MM.1S (cell line): Measurements from ENCODE around the gene FGF4.

Experiments
- DNase-seq: peaks from one replicate; pipeline ENCODE4 v3.0.0-alpha.2; 2015
- H2AFZ ChIP-seq: fragments of 300-600 bp; sonication (generic); 2 replicates; pipeline ENCODE4 v1.6.0; 2016; ENCODE audit warnings: antibody characterized with exemption, low read length
- H3F3A ChIP-seq: fragments of 300-600 bp; sonication (generic); 2 replicates; pipeline ENCODE4 v1.6.1; 2016; ENCODE audit warnings: mild to moderate bottlenecking, antibody characterized with exemption, low read length, moderate library complexity, mixed read lengths; ENCODE audit not compliant: insufficient read depth
- H3K27ac ChIP-seq: fragments of 300-600 bp; sonication (generic); 2 replicates; pipeline ENCODE4 v1.5.1; 2016; ENCODE audit warnings: mild to moderate bottlenecking, low read length
- H3K27me3 ChIP-seq: fragments of 300-600 bp; sonication (generic); replicated peaks from 2 replicates; pipeline ENCODE4 v1.6.0; 2016; ENCODE audit warnings: low read length; ENCODE audit not compliant: insufficient read depth
- H3K36me3 ChIP-seq: fragments of 300-600 bp; sonication (generic); replicated peaks from 2 replicates; pipeline ENCODE4 v1.6.1; 2016; ENCODE audit warnings: mild to moderate bottlenecking, low read length, mixed read lengths; ENCODE audit not compliant: insufficient read depth
- H3K4me1 ChIP-seq: fragments of 300-600 bp; sonication (generic); 2 replicates; pipeline ENCODE4 v1.6.1; 2016; ENCODE audit warnings: low read length, mixed read lengths
- H3K4me2 ChIP-seq: fragments of 300-600 bp; sonication (generic); 2 replicates; pipeline ENCODE4 v1.6.0; 2016; ENCODE audit warnings: low read depth, low read length
- H3K4me3 ChIP-seq: fragments of 300-600 bp; sonication (generic); 2 replicates; pipeline ENCODE4 v1.5.1; 2016; ENCODE audit warnings: low read length, mixed read lengths
- H3K79me2 ChIP-seq: fragments of 300-600 bp; sonication (generic); 2 replicates; pipeline ENCODE4 v1.6.1; 2016; ENCODE audit warnings: mixed run types, low read length, mixed read lengths
- H3K9ac ChIP-seq: fragments of 300-600 bp; sonication (generic); 2 replicates; pipeline ENCODE4 v1.6.1; 2016; ENCODE audit warnings: low read length, mixed read lengths
- H3K9me2 ChIP-seq: fragments of 300-600 bp; sonication (generic); replicated peaks from 2 replicates; pipeline ENCODE4 v1.6.1; 2016; ENCODE audit warnings: mild to moderate bottlenecking, low read length, mixed read lengths; ENCODE audit not compliant: insufficient read depth
- H3K9me3 ChIP-seq: fragments of 300-600 bp; sonication (generic); replicated peaks from 2 replicates; pipeline ENCODE4 v1.6.1; 2016; ENCODE audit warnings: mild to moderate bottlenecking, low read length, mixed read lengths; ENCODE audit not compliant: insufficient read depth
- H4K20me1 ChIP-seq: fragments of 300-600 bp; sonication (generic); 2 replicates; pipeline ENCODE4 v1.6.1; 2016; ENCODE audit warnings: mild to moderate bottlenecking, low read length, moderate library complexity, mixed read lengths; ENCODE audit not compliant: insufficient read depth
- EZH2 ChIP-seq: fragments of 300-600 bp; sonication (generic); optimal IDR thresholded peaks from 2 replicates; pipeline ENCODE3; 2017; ENCODE audit warnings: low read depth, mild to moderate bottlenecking, antibody characterized with exemption, low read length, mixed read lengths
- EZH2phosphoT487 ChIP-seq: fragments of 300-600 bp; sonication (generic); IDR thresholded peaks from 2 replicates; pipeline ENCODE4 v1.6.1; 2018; ENCODE audit warnings: antibody characterized with exemption, low read length
- TF ChIP-seq, protein P1 (sequence below): fragments of 300-600 bp; sonication (generic); IDR thresholded peaks from 2 replicates; pipeline ENCODE4 v1.5.1; 2016; ENCODE audit warnings: antibody characterized with exemption, low read length, mixed read lengths

FGF4 gene

DNA sequence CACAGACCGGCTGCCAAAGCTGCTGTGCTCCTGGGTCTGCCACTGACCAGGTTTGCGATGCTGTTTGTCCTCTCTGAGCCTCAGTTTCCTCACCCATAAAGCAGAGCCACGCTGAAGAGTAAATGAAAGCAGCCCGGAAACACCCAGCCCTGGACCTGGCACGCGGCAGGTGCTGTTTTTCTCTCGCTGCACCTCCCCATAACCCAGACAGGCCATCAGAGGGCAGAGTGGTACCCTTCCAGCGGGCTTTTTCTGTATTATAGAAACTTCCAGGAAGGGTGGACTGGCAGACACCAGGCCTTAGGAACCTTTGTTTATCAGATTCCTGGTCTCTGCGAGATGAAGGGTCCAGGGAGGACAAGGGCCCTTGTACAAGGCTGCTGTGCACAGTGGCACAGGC lies 53.4 kb downstream of the FGF4 start:
- Histone ChIP-seq H3K9ac (no peak overlapping the region), H3K4me1 (no peaks in the 10 kb centered on the region), H3K79me2 (no peaks in the 10 kb centered on the region), H2AFZ (no peak overlapping the region), H3K27ac (no peak overlapping the region), H3K4me3 (no peak overlapping the region), H4K20me1 (no peaks in the 10 kb centered on the region), H3K9me2 (no peaks in the 10 kb centered on the region), H3F3A (no peaks in the 10 kb centered on the region), H3K4me2 (peak overlapping the region; percentile 35; the same call in 1 of the 2 replicates), H3K36me3 (no peaks in the 10 kb centered on the region), H3K9me3 (no peaks in the 10 kb centered on the region), H3K27me3 (peaks cover 100% of the 10 kb centered on the region)
- TF ChIP-seq, protein P1, sequence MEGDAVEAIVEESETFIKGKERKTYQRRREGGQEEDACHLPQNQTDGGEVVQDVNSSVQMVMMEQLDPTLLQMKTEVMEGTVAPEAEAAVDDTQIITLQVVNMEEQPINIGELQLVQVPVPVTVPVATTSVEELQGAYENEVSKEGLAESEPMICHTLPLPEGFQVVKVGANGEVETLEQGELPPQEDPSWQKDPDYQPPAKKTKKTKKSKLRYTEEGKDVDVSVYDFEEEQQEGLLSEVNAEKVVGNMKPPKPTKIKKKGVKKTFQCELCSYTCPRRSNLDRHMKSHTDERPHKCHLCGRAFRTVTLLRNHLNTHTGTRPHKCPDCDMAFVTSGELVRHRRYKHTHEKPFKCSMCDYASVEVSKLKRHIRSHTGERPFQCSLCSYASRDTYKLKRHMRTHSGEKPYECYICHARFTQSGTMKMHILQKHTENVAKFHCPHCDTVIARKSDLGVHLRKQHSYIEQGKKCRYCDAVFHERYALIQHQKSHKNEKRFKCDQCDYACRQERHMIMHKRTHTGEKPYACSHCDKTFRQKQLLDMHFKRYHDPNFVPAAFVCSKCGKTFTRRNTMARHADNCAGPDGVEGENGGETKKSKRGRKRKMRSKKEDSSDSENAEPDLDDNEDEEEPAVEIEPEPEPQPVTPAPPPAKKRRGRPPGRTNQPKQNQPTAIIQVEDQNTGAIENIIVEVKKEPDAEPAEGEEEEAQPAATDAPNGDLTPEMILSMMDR: peak; percentile 47
- TF ChIP-seq EZH2 (no peak), EZH2phosphoT487 (no peak)
- DNase-seq: no peak

DNA sequence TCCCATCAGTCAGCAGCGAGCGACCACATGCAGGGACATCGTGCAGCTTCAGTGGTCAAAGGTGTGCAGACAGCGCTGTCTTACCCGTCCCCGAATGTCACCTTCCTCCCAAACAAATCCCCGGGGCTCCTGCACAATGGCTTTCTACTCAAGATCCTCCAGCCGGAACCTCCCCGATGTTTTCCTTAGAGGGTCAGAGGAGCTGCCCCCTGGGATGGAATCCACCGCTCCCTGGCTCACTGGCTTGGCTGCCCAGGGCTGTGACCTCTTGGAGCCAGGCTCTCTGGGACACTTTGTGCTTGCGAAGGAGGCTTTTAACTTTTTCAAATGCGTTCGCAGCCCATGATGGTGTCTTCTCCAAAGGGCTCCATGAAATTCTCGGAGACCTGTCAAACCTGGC lies 54.0 kb downstream of the FGF4 start:
- no peak overlapping the region for H2AFZ ChIP-seq
- H3K79me2 ChIP-seq: no peaks in the 10 kb centered on the region
- H3K4me3 ChIP-seq: no peak overlapping the region
- TF ChIP-seq EZH2: no peak
- TF ChIP-seq EZH2phosphoT487: no peak
- H3K27ac ChIP-seq: no peak overlapping the region
- H3K9me2 ChIP-seq: no peaks in the 10 kb centered on the region
- H3K9ac ChIP-seq: no peak overlapping the region
- peaks cover 98% of the 10 kb centered on the region for H3K27me3 ChIP-seq
- H3F3A ChIP-seq: no peaks in the 10 kb centered on the region
- no peaks in the 10 kb centered on the region for H3K4me1 ChIP-seq
- H4K20me1 ChIP-seq: no peaks in the 10 kb centered on the region
- no peaks in the 10 kb centered on the region for H3K36me3 ChIP-seq
- no peak for DNase-seq
- no peaks in the 10 kb centered on the region for H3K9me3 ChIP-seq
- peak overlapping the region; percentile 35; the same call in 1 of the 2 replicates for H3K4me2 ChIP-seq
